Gastroesophageal sphincter (tissue), 3 donors: ENCODE data around the gene JMJD8.

Experiments used
- CTCF ChIP-seq, 4 experiments: fragments of 200-600 bp in 2 of 4; fragments of 450-650 bp in 2 of 4; sonication (generic) in 1 of 4; IDR thresholded peaks; one replicate each; pipeline ENCODE4 v1.5.1; 2017 to 2019; ENCODE audit warnings: antibody characterized with exemption in 4 of 4, mild to moderate bottlenecking in 2 of 4, moderate library complexity in 2 of 4
- POLR2A ChIP-seq, 2 donors: fragments of 450-650 bp; IDR thresholded peaks; one replicate each; pipeline ENCODE4 v1.6.1; 2017; ENCODE audit warnings: antibody characterized with exemption in 2 of 2, mild to moderate bottlenecking in 2 of 2, moderate library complexity in 1 of 2

DNA sequence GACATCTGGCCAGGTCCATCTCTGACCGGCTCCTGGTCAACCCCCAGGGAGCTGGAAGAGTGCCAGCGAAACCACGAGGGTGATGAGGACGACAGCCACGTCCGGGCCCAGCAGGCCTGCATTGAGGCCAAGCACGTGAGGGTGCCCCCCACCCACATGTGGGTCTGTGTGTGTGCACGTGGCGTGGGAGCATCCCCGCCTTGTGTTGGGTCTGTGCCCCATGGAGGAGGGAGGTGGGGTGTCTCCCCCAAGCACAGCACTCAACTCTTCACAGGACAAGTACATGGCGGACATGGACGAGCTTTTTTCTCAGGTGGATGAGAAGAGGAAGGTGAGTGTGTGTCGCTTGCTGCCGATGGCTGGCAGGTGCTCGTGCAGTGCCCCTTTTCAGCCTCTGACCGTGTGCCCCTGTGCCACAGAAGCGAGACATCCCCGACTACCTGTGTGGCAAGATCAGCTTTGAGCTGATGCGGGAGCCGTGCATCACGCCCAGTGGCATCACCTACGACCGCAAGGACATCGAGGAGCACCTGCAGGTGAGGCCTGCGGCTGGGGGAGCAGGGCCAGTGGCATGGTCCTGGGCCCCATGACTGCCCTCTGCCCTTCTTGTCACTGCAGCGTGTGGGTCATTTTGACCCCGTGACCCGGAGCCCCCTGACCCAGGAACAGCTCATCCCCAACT lies 2.2 kb downstream of the JMJD8 start:
- TF ChIP-seq POLR2A (IDR thresholded peaks at IDR 0.05) (no peak), CTCF (IDR thresholded peaks at IDR 0.05) (no peak)
